Hematopoietic multipotent progenitor cell (in vitro differentiated cells): ENCODE results near the gene TAAR6. TPM values are rescaled to one million over a fixed set of nuclear protein-coding genes. Genes with fewer than 3 reads are reported as not detected.
"Not testable (repeated sequence)": the region's sequence is repeated elsewhere in the genome, so short reads cannot be mapped to it uniquely, and the experiment has no call there.

ENCODE experiments used
- DNase-seq, 3 donors: peaks; one replicate each; pipeline ENCODE4 v3.0.0-alpha.2; 2011 to 2015; ENCODE audit warnings: low read depth in 2 of 3, low spot score in 2 of 3
- small RNA-seq: library from RNA; depleted of rRNA; stranded (forward); fragments of <200 nt; gene quantifications from one replicate; pipeline ENCODE3, GENCODE V24; 2012
- total RNA-seq: library from RNA; depleted of rRNA; stranded (reverse); fragments of >200 nt; gene quantifications from one replicate; pipeline ENCODE4 v1.2.3, GENCODE V29; 2012

The TAAR6 gene
- total RNA-seq, 1 donor, result not detected

GRCh38 chr6:132589454-132589853 lies 19.3 kb downstream of the TAAR6 start, which contains the start of gene TAAR5:
TSS of gene TAAR5 (minus strand) at chr6:132589741. CDS start at chr6:132589686, 55 bp downstream.
- DNase-seq, result no peak

- DNase-seq, result no peak
Measured at GRCh38 chr6:132590362-132590761, 20.2 kb downstream of the TAAR6 start.

GRCh38 chr6:132592855-132593254 lies 22.7 kb downstream of the TAAR6 start:
- peak in 1 of 3 donors; percentile 13 for DNase-seq

- DNase-seq, result no peak
Measured at GRCh38 chr6:132596201-132596600, 26.1 kb downstream of the TAAR6 start.

DNA sequence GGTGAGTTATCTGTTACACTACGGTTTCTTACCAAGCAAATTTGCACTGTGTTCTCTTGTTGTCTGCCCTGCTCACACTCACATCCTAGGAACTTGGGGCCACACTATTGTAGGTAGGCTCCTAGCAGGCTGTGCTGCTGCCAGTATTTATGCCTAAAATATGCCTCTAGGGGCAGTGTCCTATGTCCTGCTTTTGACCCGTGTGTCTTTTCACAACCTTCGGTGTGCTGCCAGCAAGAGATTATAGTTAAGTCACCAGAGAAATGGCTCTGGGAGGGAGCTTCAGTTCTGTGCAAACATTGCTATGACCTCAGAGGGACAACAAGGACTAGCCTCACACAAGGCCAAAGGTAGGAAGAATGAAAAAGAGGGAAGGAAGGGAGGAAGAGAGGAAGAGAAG lies 28.4 kb downstream of the TAAR6 start:
- DNase-seq, result no peak

DNA sequence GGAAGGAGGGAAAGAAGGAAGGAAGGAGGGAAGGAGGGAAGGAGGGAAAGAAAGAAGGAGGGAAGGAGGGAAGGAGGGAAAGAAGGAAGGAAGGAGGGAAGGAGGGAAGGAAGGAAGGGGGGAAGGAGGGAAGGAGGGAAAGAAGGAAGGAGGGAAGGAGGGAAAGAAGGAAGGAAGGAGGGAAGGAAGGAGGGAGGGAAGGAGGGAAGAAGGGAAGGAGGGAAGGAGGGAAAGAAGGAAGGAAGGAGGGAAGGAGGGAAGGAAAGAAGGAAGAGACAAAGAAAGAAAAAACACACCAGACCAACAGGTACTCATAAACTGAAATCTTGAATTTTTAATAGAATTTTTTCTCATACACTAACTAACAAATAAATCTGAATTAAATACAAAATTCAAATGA lies 30.8 kb downstream of the TAAR6 start:
- not testable (repeated sequence) for DNase-seq

GRCh38 chr6:132604635-132605152 lies 34.6 kb downstream of the TAAR6 start:
- DNase-seq, result no peak

DNA sequence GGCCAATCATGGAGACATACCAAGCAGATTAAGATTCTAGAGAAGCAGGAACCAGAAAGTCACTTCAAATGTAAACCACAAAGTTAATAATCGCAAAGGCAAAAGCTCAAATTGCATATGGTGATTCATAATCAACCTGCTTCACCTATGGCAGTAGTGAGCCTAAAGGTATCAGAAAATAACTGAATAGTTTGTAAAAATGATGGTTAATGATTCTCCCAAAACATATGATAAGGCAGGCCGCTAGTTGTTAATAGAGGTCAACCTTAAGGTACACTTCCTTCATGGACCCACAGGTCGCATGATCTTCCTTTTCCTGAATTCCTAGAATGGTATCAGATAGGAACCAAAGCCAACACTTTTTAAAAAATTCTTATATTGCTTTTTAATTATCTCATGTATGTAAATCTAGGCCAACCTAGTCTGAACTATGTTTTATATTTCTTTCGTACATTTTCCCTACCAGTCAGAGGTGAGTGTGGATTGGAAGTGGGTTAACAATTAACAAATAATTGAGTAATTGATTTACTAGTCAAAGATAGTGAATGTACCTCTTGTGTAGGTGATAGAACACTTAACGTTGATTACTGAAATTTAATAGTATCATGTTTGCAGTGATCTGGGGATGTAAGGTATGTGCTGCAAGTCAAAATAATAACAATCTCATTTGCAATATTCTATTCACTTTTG lies 37.6 kb downstream of the TAAR6 start:
- DNase-seq, result no peak

DNA sequence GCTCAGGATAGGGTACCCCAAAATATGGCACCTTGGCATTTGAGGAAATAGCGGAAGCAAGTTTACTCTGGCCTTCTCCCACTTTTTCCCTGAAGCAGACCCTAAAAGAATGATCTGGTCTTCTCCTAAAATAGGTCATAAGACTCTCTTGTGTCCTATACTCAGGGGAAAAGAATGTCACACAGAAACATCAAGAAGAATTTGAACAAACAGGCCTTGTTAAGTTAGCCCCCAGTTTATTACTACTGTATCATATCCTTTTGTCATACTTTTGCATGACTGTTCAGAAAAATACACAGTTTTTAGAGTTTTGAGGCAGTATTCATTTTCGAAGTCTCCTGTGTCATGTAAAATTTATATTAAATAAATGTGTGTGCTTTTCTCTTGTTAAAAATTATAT lies 41.5 kb downstream of the TAAR6 start:
- DNase-seq, result no peak

GRCh38 chr6:132612449-132613108 lies 42.5 kb downstream of the TAAR6 start:
- no peak for DNase-seq

- DNase-seq, result peak in 1 of 3 donors; percentile 27
Measured at GRCh38 chr6:132614554-132614953, 44.4 kb downstream of the TAAR6 start.

DNA sequence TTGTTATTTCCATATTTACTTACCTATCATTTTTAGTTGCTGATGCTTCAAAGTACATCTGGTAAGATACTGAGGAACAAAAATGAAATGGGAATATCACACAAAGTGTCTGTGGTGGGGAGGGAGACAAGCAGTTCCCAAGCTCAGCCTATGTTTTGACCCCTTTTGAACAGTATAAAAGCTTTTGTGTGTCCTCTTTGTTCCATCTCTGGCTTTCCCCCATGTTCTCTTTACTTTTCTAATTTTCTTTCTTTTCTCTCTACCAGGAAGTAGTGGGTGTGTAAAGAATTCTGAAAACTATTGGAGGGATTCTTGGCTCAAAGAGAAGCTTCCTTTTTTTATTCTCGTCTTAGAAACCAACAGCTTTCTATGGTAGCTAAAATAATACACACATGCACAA lies 46.6 kb downstream of the TAAR6 start:
- DNase-seq, result no peak

Small RNA genes lying within 50 kb of the gene (small RNA-seq; reads per million reads assigned to genes)
- not detected for gene TAAR7P

Other genes with a start within 250 kb of the TAAR6 start
- gene MOXD1, start 168.8 kb upstream of the TAAR6 start, total RNA-seq, result under 0.01 TPM
- gene STX7, start 57.2 kb upstream of the TAAR6 start, total RNA-seq, result 17.8 TPM
- gene TAAR9, start 32.0 kb upstream of the TAAR6 start, total RNA-seq, result not detected
- not detected for gene TAAR8, start 17.6 kb upstream of the TAAR6 start, total RNA-seq
- gene TAAR5, start 19.4 kb downstream of the TAAR6 start, total RNA-seq, result not detected
- gene TAAR2, start 54.0 kb downstream of the TAAR6 start, total RNA-seq, result not detected
- gene TAAR1, start 88.9 kb downstream of the TAAR6 start, total RNA-seq, result not detected
- gene VNN1, start 143.7 kb downstream of the TAAR6 start, total RNA-seq, result 2.2 TPM
- gene VNN2, start 187.6 kb downstream of the TAAR6 start, total RNA-seq, result 3.0 TPM
- 1.9 TPM for gene SLC18B1, start 228.3 kb downstream of the TAAR6 start, total RNA-seq
- 11,027 TPM for gene RPS12, start 244.2 kb downstream of the TAAR6 start, total RNA-seq